ENCODE results near the gene ZBTB20. TPM values are rescaled to one million over a fixed set of nuclear protein-coding genes. Genes with fewer than 3 reads are reported as not detected.

ZBTB20 gene
- polyA plus RNA-seq, 1 of the 3 experiments (the other 2 are of a cell fraction): 0.43 TPM

DNA sequence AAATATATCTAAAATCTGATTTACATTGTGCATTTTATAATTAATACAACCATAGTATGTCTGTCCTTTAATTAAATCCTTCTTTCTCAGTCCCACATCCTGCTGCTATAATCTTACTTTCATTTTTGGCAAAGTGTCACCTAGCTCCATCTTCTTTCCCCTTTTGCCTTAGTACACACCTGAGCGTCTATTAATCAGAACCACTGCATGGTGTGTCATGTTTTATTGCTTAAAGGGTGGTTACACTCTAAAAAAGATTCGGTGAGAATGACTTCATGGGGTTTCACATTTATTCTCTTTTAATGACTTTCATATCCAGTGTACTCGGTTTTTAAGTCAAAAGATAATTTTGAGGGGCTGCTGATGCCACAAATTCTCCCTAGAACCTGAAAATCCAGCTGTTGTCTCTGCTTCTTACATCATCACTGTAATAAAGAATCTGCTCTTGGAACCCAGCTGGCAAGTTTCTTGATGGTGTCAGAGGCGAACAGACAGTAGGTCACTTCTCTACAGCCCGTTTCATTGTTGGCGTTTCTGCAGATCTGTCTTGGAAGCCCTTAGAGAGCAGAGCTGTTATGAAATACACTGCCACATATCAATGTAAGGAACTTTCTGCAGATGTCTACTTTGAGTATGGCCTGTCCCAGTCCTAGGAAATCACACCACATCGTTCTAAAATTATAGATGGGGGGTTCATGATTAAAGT lies 753.6 kb downstream of the ZBTB20 start:
- no peak for DNase-seq
- no peak overlapping the region for H3K9ac ChIP-seq
- ChIA-PET POLR2A (no interaction called here), CTCF (interaction anchor here (2.4 to 13.3 kb wide), 3 partner anchors 10 to 27 kb away, joined by 13 to 85 read pairs (median 22); no protein-coding TSS in a partner anchor)
- 95% methylated on average over 7 of the region's 7 CpGs for WGBS (ENCODE audit: low lambda C conversion rate)
- H3F3A ChIP-seq (replicated peaks; ENCODE audit: insufficient read depth): no peaks in the 10 kb centered on the region
- H3K4me2 ChIP-seq: no peak overlapping the region
- H3K9me3 ChIP-seq: no peaks in the 10 kb centered on the region
- TF ChIP-seq TAF1 (IDR thresholded peaks at IDR 0.05; ENCODE audit: borderline replicate concordance, low read depth, low read length): no peak
- TF ChIP-seq JUND (IDR thresholded peaks at IDR 0.05): no peak
- no peak for TF ChIP-seq NFIC (IDR thresholded peaks at IDR 0.05; ENCODE audit: borderline replicate concordance)
- no peak for TF ChIP-seq ELF1 (IDR thresholded peaks at IDR 0.05)
- TF ChIP-seq CHD2 (IDR thresholded peaks at IDR 0.05; ENCODE audit: low read length, partially characterized antibody): no peak
- no peak for TF ChIP-seq SIN3A (IDR thresholded peaks at IDR 0.05; ENCODE audit: borderline replicate concordance, low read depth, low read length)
- TF ChIP-seq, protein P1, sequence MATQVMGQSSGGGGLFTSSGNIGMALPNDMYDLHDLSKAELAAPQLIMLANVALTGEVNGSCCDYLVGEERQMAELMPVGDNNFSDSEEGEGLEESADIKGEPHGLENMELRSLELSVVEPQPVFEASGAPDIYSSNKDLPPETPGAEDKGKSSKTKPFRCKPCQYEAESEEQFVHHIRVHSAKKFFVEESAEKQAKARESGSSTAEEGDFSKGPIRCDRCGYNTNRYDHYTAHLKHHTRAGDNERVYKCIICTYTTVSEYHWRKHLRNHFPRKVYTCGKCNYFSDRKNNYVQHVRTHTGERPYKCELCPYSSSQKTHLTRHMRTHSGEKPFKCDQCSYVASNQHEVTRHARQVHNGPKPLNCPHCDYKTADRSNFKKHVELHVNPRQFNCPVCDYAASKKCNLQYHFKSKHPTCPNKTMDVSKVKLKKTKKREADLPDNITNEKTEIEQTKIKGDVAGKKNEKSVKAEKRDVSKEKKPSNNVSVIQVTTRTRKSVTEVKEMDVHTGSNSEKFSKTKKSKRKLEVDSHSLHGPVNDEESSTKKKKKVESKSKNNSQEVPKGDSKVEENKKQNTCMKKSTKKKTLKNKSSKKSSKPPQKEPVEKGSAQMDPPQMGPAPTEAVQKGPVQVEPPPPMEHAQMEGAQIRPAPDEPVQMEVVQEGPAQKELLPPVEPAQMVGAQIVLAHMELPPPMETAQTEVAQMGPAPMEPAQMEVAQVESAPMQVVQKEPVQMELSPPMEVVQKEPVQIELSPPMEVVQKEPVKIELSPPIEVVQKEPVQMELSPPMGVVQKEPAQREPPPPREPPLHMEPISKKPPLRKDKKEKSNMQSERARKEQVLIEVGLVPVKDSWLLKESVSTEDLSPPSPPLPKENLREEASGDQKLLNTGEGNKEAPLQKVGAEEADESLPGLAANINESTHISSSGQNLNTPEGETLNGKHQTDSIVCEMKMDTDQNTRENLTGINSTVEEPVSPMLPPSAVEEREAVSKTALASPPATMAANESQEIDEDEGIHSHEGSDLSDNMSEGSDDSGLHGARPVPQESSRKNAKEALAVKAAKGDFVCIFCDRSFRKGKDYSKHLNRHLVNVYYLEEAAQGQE (IDR thresholded peaks at IDR 0.05; ENCODE audit: low read depth, low read length): no peak
- TF ChIP-seq RAD21 (IDR thresholded peaks at IDR 0.05; ENCODE audit: low read length): no peak
- no peak for TF ChIP-seq RXRA (IDR thresholded peaks at IDR 0.05; ENCODE audit: borderline replicate concordance, low read depth)
- no peak for TF ChIP-seq YY1 (IDR thresholded peaks at IDR 0.05; ENCODE audit: low read depth)
- TF ChIP-seq GATA2 (CRISPR knock-in tag; IDR thresholded peaks at IDR 0.05): no peak
- TF ChIP-seq, protein P2, sequence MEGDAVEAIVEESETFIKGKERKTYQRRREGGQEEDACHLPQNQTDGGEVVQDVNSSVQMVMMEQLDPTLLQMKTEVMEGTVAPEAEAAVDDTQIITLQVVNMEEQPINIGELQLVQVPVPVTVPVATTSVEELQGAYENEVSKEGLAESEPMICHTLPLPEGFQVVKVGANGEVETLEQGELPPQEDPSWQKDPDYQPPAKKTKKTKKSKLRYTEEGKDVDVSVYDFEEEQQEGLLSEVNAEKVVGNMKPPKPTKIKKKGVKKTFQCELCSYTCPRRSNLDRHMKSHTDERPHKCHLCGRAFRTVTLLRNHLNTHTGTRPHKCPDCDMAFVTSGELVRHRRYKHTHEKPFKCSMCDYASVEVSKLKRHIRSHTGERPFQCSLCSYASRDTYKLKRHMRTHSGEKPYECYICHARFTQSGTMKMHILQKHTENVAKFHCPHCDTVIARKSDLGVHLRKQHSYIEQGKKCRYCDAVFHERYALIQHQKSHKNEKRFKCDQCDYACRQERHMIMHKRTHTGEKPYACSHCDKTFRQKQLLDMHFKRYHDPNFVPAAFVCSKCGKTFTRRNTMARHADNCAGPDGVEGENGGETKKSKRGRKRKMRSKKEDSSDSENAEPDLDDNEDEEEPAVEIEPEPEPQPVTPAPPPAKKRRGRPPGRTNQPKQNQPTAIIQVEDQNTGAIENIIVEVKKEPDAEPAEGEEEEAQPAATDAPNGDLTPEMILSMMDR (IDR thresholded peaks at IDR 0.05): no peak
- TF ChIP-seq, protein P3, sequence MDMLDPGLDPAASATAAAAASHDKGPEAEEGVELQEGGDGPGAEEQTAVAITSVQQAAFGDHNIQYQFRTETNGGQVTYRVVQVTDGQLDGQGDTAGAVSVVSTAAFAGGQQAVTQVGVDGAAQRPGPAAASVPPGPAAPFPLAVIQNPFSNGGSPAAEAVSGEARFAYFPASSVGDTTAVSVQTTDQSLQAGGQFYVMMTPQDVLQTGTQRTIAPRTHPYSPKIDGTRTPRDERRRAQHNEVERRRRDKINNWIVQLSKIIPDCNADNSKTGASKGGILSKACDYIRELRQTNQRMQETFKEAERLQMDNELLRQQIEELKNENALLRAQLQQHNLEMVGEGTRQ (IDR thresholded peaks at IDR 0.05; ENCODE audit: borderline replicate concordance, low read depth, low read length): no peak
- no peak for TF ChIP-seq RCOR1 (IDR thresholded peaks at IDR 0.05; ENCODE audit: low read length)
- no peak for TF ChIP-seq MEF2A (IDR thresholded peaks at IDR 0.05; ENCODE audit: borderline replicate concordance, low read depth)
- H3K36me3 ChIP-seq (replicated peaks in 1 of 2; ENCODE audit: control insufficient read depth in 1 of 2, insufficient read depth in 2 of 2, low read length in 1 of 2): peaks cover 0 to under 1% of the 10 kb centered on the region in 2 experiments
- H3K79me2 ChIP-seq (ENCODE audit: insufficient read depth): no peaks in the 10 kb centered on the region
- H3K4me3 ChIP-seq (ENCODE audit: low read depth in 2 of 2, low read length in 1 of 2): no peak overlapping the region
- H2AFZ ChIP-seq (ENCODE audit: low read depth): no peak overlapping the region
- H3K9me2 ChIP-seq: no peaks in the 10 kb centered on the region
- H4K20me1 ChIP-seq (ENCODE audit: insufficient read depth): no peaks in the 10 kb centered on the region
- no peaks in the 10 kb centered on the region for H3K4me1 ChIP-seq (ENCODE audit: control insufficient read depth in 1 of 2, insufficient read depth in 2 of 2, low read depth in 1 of 2, low read length in 1 of 2)
- H3K27me3 ChIP-seq (ENCODE audit: insufficient read depth): no peaks in the 10 kb centered on the region
- H3K27ac ChIP-seq (ENCODE audit: low read depth in 2 of 2, low read length in 1 of 2): no peak overlapping the region

Measured in SK-N-SH (cell line).